ENCODE results near the gene COQ10B.

DNA sequence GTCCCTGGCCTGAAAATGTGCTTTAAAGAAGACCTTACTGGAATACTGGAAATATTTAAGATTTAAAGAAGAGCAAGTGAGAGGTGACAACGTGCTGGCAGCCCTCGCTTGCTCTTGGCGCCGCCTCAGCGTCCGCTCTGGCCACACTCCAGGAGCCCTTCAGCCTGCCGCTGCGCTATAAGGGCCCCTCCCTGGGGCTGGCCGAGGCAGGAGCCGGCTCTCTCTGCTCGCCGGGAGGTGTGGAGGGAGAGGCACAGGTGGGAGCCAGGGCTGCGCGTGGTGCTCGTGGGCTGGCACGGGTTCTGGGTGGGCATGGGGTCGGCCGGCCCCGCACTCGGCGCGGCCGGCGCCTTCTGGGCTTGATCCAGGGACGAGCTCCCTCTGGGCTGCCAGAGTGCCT lies 2.9 kb upstream of the COQ10B start:
- TF ChIP-seq, protein P1, sequence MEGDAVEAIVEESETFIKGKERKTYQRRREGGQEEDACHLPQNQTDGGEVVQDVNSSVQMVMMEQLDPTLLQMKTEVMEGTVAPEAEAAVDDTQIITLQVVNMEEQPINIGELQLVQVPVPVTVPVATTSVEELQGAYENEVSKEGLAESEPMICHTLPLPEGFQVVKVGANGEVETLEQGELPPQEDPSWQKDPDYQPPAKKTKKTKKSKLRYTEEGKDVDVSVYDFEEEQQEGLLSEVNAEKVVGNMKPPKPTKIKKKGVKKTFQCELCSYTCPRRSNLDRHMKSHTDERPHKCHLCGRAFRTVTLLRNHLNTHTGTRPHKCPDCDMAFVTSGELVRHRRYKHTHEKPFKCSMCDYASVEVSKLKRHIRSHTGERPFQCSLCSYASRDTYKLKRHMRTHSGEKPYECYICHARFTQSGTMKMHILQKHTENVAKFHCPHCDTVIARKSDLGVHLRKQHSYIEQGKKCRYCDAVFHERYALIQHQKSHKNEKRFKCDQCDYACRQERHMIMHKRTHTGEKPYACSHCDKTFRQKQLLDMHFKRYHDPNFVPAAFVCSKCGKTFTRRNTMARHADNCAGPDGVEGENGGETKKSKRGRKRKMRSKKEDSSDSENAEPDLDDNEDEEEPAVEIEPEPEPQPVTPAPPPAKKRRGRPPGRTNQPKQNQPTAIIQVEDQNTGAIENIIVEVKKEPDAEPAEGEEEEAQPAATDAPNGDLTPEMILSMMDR (IDR thresholded peaks at IDR 0.05) = no peak
- TF ChIP-seq POLR2A (IDR thresholded peaks at IDR 0.05) = no peak
